HepG2 (cell line): ENCODE data around the gene IL18R1.

Source experiments
- CTCF ChIP-seq: sonication (generic); formaldehyde crosslinking; IDR thresholded peaks from 2 replicates; pipeline ENCODE4 v1.5.0; 2020; ENCODE audit warnings: mild to moderate bottlenecking, missing genetic modification reagents, moderate library complexity
- EP300 ChIP-seq, 3 experiments: sonication (generic) in 1 of 3; formaldehyde crosslinking in 1 of 3; IDR thresholded peaks; 2 replicates each; pipeline versions ENCODE4 v1.5.1 to v1.6.1; 2011 to 2020; ENCODE audit warnings: low read depth in 2 of 3, low read length in 2 of 3, borderline replicate concordance in 1 of 3, improper control_type of control experiment in 1 of 3, mild to moderate bottlenecking in 1 of 3, missing genetic modification reagents in 1 of 3, moderate library complexity in 1 of 3
- GMEB2 ChIP-seq: IDR thresholded peaks from 2 replicates; pipeline ENCODE4 v1.6.1; 2016; ENCODE audit warnings: missing biosample characterization, missing genetic modification reagents, low read depth
- KDM3A ChIP-seq: IDR thresholded peaks from 2 replicates; pipeline ENCODE4 v1.6.1; 2018; ENCODE audit warnings: low read depth, missing compliant biosample characterization
- POLR2A ChIP-seq, 2 experiments: IDR thresholded peaks; 2 replicates each; pipeline ENCODE4 v1.6.1; 2011; ENCODE audit warnings: low read depth in 2 of 2, low read length in 2 of 2, mild to moderate bottlenecking in 1 of 2, moderate library complexity in 1 of 2; ENCODE audit not compliant: insufficient read depth in 1 of 2
- POLR2AphosphoS5 ChIP-seq: IDR thresholded peaks from 2 replicates; pipeline ENCODE4 v1.6.1; 2012; ENCODE audit warnings: low read depth, low read length
- POLR2G ChIP-seq: fragments of 200-400 bp; formaldehyde crosslinking; IDR thresholded peaks from 2 replicates; pipeline ENCODE4 v1.6.1; 2018; ENCODE audit warnings: mild to moderate bottlenecking, low read depth, low read length, moderate library complexity
- PRPF4 ChIP-seq: fragments of 200-400 bp; formaldehyde crosslinking; IDR thresholded peaks from 2 replicates; pipeline ENCODE4 v1.6.1; 2016; ENCODE audit warnings: low read length, low read depth; ENCODE audit not compliant: poor library complexity, severe bottlenecking
- RBFOX2 ChIP-seq: fragments of 200-400 bp; formaldehyde crosslinking; IDR thresholded peaks from 2 replicates; pipeline ENCODE4 v1.6.1; 2017; ENCODE audit warnings: low read depth, mild to moderate bottlenecking, low read length
- SP1 ChIP-seq, 2 experiments: fragments of 450-650 bp in 1 of 2; sonication (generic) in 1 of 2; formaldehyde crosslinking in 1 of 2; IDR thresholded peaks; 2 replicates each; pipeline versions ENCODE4 v1.4.0 to v1.6.1; 2016 to 2020; ENCODE audit warnings: missing genetic modification reagents in 1 of 2

GRCh38 chr2:102368461-102369109, 13.0 kb downstream of the IL18R1 start:
- TF ChIP-seq KDM3A = no peak
- TF ChIP-seq RBFOX2 = no peak
- TF ChIP-seq POLR2G = no peak
- TF ChIP-seq GMEB2 (CRISPR knock-in tag) = no peak
- TF ChIP-seq POLR2AphosphoS5 = no peak
- no peak for TF ChIP-seq POLR2A (IDR thresholded peaks at IDR 0.05; ENCODE audit: insufficient read depth in 1 of 2, low read depth in 2 of 2, low read length in 2 of 2)
- no peak for TF ChIP-seq CTCF (CRISPR knock-in tag)
- TF ChIP-seq EP300 (IDR thresholded peaks at IDR 0.05; ENCODE audit: low read depth in 2 of 2, low read length in 2 of 2) = no peak
- no peak for TF ChIP-seq EP300 (CRISPR knock-in tag; IDR thresholded peaks at IDR 0.05; ENCODE audit: borderline replicate concordance)
- no peak for TF ChIP-seq PRPF4
- no peak for TF ChIP-seq SP1 (IDR thresholded peaks at IDR 0.05)
- no peak for TF ChIP-seq SP1 (CRISPR knock-in tag; IDR thresholded peaks at IDR 0.05)
